Hepatocyte (in vitro differentiated cells): ENCODE measurements around the gene COPS3.
"Not testable (repeated sequence)": the region's sequence is repeated elsewhere in the genome, so short reads cannot be mapped to it uniquely, and the experiment has no call there.

ENCODE experiments used
- EZH2 ChIP-seq: fragments of 200-600 bp; sonication (generic); IDR thresholded peaks from 2 replicates; pipeline ENCODE4 v1.6.1; 2016; ENCODE audit warnings: antibody characterized with exemption, mild to moderate bottlenecking, borderline replicate concordance
- EZH2phosphoT487 ChIP-seq: fragments of 200-600 bp; sonication (generic); IDR thresholded peaks from one replicate; pipeline ENCODE4 v1.6.1; 2018; ENCODE audit warnings: antibody characterized with exemption, mild to moderate bottlenecking, low read depth, moderate library complexity; ENCODE audit not compliant: unreplicated experiment, severe bottlenecking
- TF ChIP-seq, protein P1 (sequence below): fragments of 200-600 bp; sonication (generic); IDR thresholded peaks from 2 replicates; pipeline ENCODE4 v1.5.1; 2016; ENCODE audit warnings: antibody characterized with exemption, mild to moderate bottlenecking; ENCODE audit not compliant: poor library complexity

DNA sequence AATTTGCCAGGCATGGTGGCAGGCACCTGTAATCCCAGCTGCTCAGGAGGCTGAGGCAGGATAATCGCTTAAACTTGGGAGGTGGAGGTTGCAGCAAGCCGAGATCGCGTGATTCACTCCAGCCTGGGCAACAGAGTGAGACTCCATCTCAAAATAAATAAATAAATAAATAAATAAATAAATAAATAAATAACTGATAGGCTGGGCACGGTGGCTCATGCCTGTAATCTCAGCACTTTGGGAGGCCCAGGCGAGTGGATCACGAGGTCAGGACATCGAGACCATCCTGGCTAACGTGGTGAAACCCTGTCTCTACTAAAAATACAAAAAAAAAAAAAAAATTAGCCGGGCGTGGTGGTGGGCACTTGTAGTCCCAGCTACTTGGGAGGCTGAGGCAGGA lies 25.4 kb downstream of the COPS3 start:
- TF ChIP-seq, protein P1, sequence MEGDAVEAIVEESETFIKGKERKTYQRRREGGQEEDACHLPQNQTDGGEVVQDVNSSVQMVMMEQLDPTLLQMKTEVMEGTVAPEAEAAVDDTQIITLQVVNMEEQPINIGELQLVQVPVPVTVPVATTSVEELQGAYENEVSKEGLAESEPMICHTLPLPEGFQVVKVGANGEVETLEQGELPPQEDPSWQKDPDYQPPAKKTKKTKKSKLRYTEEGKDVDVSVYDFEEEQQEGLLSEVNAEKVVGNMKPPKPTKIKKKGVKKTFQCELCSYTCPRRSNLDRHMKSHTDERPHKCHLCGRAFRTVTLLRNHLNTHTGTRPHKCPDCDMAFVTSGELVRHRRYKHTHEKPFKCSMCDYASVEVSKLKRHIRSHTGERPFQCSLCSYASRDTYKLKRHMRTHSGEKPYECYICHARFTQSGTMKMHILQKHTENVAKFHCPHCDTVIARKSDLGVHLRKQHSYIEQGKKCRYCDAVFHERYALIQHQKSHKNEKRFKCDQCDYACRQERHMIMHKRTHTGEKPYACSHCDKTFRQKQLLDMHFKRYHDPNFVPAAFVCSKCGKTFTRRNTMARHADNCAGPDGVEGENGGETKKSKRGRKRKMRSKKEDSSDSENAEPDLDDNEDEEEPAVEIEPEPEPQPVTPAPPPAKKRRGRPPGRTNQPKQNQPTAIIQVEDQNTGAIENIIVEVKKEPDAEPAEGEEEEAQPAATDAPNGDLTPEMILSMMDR, result not testable (repeated sequence)
- not testable (repeated sequence) for TF ChIP-seq EZH2, EZH2phosphoT487
